Gastrocnemius medialis (tissue), 4 donors: Measurements from ENCODE around the gene HIVEP1. TPM values are rescaled to one million over a fixed set of nuclear protein-coding genes. Genes with fewer than 3 reads are reported as not detected.
A peak's percentile ranks its signal among the peaks of the same experiment; 100 is the strongest.

ENCODE experiments used
- ATAC-seq, 2 donors: fragments of 150-250 bp; one replicate each; pipeline ENCODE4 v1.9.1; 2016
- DNase-seq, 2 donors: peaks; one replicate each; pipeline ENCODE4 v3.0.0-alpha.2; 2019
- H3K27ac ChIP-seq, 4 donors: fragments of 200-600 bp; sonication (generic); 1 replicate in 1 of 4; 2 replicates in 3 of 4; pipeline ENCODE4 v1.5.1; 2016 to 2018; ENCODE audit warnings: mild to moderate bottlenecking in 2 of 4, moderate library complexity in 1 of 4
- H3K27me3 ChIP-seq, 3 donors: fragments of 200-600 bp; sonication (generic) in 2 of 3; 1 replicate in 1 of 3; 2 replicates in 2 of 3; pipeline versions ENCODE4 v1.5.1 to v1.6.0; 2016 to 2019; ENCODE audit warnings: mild to moderate bottlenecking in 1 of 3, moderate library complexity in 1 of 3
- H3K36me3 ChIP-seq, 2 donors: fragments of 200-600 bp; sonication (generic) in 1 of 2; one replicate each; pipeline ENCODE4 v1.5.1; 2017 to 2018
- H3K4me1 ChIP-seq, 2 donors: fragments of 200-600 bp; sonication (generic) in 1 of 2; one replicate each; pipeline ENCODE4 v1.5.1; 2016 to 2017; ENCODE audit warnings: mild to moderate bottlenecking in 2 of 2
- H3K4me3 ChIP-seq, 4 donors: fragments of 200-600 bp; sonication (generic) in 3 of 4; 1 replicate in 1 of 4; 2 replicates in 3 of 4; pipeline ENCODE4 v1.5.1; 2016 to 2019; ENCODE audit warnings: mild to moderate bottlenecking in 2 of 4
- H3K9me3 ChIP-seq, 3 donors: fragments of 200-600 bp; sonication (generic) in 2 of 3; 1 replicate in 1 of 3; 2 replicates in 2 of 3; pipeline ENCODE4 v1.5.1; 2016 to 2019
- POLR2A ChIP-seq, 2 donors: fragments of 450-650 bp; IDR thresholded peaks; one replicate each; pipeline ENCODE4 v1.6.1; 2017; ENCODE audit warnings: antibody characterized with exemption in 2 of 2, mild to moderate bottlenecking in 2 of 2, moderate library complexity in 2 of 2
- in situ Hi-C, 4 donors: fragments of 200-750 bp; cut with MboI; loops; one replicate each; pipeline versions ENCODE4 v1.15.0 to v1.8.0; 2017; ENCODE audit warnings: low sequenced_read_pairs in 4 of 4
- intact Hi-C: fragments of 100-400 bp; cut with DNase I; formaldehyde crosslinking; loops from one replicate; pipeline ENCODE4 v1.15.1; 2023; ENCODE audit warnings: low total_unique reads
- total RNA-seq, 4 donors: library from RNA; depleted of rRNA; stranded (reverse); fragments of >200 nt; gene quantifications; one replicate each; pipeline versions ENCODE4 v1.1.0 to v1.2.3, GENCODE V29; 2016
- TF ChIP-seq, protein P1 (sequence below), 5 experiments: fragments of 450-650 bp in 3 of 5; fragments of 200-600 bp in 2 of 5; sonication (generic) in 2 of 5; IDR thresholded peaks in 4 of 5; conservative IDR thresholded peaks in 1 of 5; 1 replicate in 4 of 5; 2 replicates in 1 of 5; pipeline ENCODE4 v1.5.1; 2016 to 2019; ENCODE audit warnings: antibody characterized with exemption in 5 of 5, mild to moderate bottlenecking in 3 of 5, moderate library complexity in 3 of 5

Gene HIVEP1
- total RNA-seq, 4 donors from 2014 or later: 8.3 to 13.5 (median 10.5) TPM

DNA sequence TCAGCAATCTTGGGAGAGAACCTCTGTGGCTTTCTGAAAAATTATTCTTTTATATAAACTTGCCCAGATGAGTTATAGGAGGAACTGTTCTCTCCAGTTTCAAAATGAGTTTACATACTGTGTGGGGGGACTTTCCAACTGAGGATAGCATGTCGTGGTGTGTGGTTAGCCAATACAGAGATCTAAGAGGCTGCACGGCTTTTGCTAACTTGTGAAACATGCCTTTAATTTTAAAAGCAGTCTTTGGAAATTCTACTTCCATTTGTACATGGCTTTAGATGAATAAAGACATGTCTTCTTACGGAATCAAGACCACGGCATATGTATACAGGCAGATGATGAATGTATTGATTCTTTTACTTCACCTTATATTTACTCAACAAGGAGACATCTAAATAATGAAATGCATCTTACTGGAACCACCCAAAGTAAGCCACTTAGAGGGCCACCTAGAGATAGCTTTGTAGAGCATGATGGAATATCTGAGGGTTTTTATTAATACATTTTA, 39.8 kb downstream of the HIVEP1 start:
- H3K36me3 ChIP-seq: no peaks in the 10 kb centered on the region
- DNase-seq: no peak
- TF ChIP-seq, protein P1, sequence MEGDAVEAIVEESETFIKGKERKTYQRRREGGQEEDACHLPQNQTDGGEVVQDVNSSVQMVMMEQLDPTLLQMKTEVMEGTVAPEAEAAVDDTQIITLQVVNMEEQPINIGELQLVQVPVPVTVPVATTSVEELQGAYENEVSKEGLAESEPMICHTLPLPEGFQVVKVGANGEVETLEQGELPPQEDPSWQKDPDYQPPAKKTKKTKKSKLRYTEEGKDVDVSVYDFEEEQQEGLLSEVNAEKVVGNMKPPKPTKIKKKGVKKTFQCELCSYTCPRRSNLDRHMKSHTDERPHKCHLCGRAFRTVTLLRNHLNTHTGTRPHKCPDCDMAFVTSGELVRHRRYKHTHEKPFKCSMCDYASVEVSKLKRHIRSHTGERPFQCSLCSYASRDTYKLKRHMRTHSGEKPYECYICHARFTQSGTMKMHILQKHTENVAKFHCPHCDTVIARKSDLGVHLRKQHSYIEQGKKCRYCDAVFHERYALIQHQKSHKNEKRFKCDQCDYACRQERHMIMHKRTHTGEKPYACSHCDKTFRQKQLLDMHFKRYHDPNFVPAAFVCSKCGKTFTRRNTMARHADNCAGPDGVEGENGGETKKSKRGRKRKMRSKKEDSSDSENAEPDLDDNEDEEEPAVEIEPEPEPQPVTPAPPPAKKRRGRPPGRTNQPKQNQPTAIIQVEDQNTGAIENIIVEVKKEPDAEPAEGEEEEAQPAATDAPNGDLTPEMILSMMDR (IDR thresholded peaks at IDR 0.05 in 4 of 5, conservative IDR thresholded peaks at IDR 0.05 in 1 of 5): no peak
- TF ChIP-seq POLR2A (IDR thresholded peaks at IDR 0.05): no peak
- H3K9me3 ChIP-seq: no peaks in the 10 kb centered on the region
- no peaks in the 10 kb centered on the region for H3K27me3 ChIP-seq
- ATAC-seq: no peak
- H3K4me3 ChIP-seq: no peak overlapping the region
- intact Hi-C loops (no loop called here), in situ Hi-C loops (no loop called here)
- H3K4me1 ChIP-seq: peaks cover 0 to 6% of the 10 kb centered on the region in 2 donors
- no peak overlapping the region for H3K27ac ChIP-seq

DNA sequence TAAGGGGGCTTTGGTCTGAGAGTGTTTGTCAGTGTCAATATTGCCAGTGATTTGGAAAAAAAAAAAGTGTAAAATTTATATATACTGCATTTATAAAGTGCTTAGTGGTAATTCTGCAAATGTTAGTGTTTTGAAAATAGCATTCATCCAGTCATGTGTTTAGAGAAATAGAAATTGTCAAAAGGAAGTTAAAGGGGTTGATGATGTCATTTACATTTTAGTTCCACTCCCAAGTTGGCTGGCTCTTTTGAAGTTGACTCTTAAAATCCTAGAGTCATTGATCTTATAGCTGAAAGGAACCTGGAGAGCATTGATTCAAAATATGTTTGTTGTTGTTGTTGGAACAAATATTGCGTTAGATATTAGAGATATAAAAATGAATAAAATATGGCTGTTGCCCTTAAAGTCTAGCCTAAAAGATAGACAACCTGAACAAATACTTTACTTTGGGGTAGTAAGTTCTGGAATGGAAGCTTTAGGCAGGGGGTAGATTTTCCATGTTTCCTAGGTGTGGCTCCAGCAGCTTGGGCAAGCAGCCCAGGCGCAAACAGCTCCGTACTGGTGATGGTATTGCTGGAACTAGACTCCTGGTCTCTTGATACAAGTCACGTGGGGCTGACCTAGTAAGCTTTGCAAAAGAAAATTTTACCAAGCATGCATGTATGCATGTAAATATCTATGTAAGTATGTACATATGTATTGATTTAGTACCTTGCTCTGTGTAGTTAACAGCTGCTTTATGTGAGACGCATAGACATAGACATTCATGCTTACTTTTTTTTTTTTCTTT, 46.3 kb downstream of the HIVEP1 start:
- ATAC-seq: peak in 1 of 2 donors; percentile 51
- Histone ChIP-seq H3K36me3 (no peaks in the 10 kb centered on the region), H3K9me3 (no peaks in the 10 kb centered on the region), H3K27me3 (no peaks in the 10 kb centered on the region), H3K27ac (no peak overlapping the region), H3K4me3 (no peak overlapping the region), H3K4me1 (peaks cover 12 to 14% of the 10 kb centered on the region in 2 donors)
- no peak for DNase-seq
- no peak for TF ChIP-seq POLR2A (IDR thresholded peaks at IDR 0.05)
- TF ChIP-seq, protein P1 (IDR thresholded peaks at IDR 0.05 in 4 of 5, conservative IDR thresholded peaks at IDR 0.05 in 1 of 5): no peak
- intact Hi-C loops: no loop called here
- in situ Hi-C loops: no loop called here

DNA sequence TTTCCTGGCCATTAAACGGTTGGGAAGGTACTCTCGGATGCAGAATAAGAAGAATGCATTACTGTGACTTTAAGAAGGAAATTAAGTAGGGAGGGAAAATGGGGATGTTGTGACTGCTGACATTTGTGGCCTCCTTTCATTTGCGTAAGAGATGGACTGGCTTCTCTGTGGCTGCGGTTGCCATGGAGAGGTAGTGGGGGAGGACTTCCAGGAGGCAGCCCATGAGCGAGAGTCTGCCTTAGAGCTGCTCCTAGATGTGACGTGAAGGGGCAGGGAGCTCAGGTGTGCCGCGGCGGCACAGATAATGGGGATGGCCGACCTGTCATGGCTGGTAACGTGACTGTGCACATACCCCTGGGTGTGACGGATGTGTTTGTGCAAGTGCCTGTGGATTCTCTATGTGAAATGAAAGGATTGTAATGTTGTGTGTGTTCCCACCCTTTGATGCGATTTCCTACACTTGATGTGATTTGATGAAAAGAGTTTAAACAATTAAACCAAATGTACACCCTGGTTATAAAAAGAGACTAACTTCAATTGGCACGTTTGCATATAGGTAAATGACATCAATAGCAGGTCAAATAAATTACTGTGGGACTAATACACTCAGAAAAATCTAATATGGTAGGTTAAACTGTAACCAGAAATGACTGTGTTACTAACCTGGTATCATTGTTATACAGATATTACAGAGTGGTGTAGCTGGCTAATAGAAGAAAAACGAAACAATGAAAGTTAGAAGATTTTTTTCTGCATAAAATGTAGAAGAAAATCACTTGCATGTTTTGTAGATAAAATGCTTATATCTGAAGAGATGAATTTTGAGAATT, 48.9 kb downstream of the HIVEP1 start:
- no peak overlapping the region for H3K4me3 ChIP-seq
- intact Hi-C loops: no loop called here

DNA sequence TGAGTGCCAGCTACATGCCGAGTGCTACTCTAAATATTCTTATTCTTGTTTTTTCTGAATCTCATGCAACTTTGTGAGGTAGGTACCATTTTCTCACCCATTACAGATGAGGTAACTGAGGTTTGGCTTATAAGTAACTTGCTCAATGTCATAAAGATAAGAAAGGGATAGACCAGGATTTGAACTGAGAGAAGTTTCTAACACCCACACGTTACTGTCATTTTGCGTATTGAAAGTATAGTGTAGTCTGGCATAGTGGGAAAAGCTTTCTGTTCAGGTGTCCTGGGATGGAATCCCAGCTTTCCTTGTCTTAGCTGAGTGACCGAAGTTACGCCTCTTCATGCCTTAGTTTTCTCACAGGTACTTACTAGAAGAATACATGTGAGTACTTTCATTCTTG, 50.5 kb downstream of the HIVEP1 start:
- in situ Hi-C loops: no loop called here
- no peaks in the 10 kb centered on the region for H3K9me3 ChIP-seq
- H3K27ac ChIP-seq: no peak overlapping the region
- intact Hi-C loops: no loop called here
- TF ChIP-seq, protein P1 (IDR thresholded peaks at IDR 0.05 in 4 of 5, conservative IDR thresholded peaks at IDR 0.05 in 1 of 5): no peak
- no peak for TF ChIP-seq POLR2A (IDR thresholded peaks at IDR 0.05)
- DNase-seq (no peak), ATAC-seq (no peak)
- H3K36me3 ChIP-seq: no peaks in the 10 kb centered on the region
- H3K4me3 ChIP-seq: no peak overlapping the region
- H3K4me1 ChIP-seq: peaks cover 26 to 29% of the 10 kb centered on the region in 2 donors
- H3K27me3 ChIP-seq: no peaks in the 10 kb centered on the region

More for the DNA sequence above, 48.9 kb downstream of the HIVEP1 start:
- in situ Hi-C loops: no loop called here
- Histone ChIP-seq H3K36me3 (no peaks in the 10 kb centered on the region), H3K27me3 (no peaks in the 10 kb centered on the region), H3K27ac (no peak overlapping the region), H3K4me1 (peaks cover 19% of the 10 kb centered on the region in 2 donors), H3K9me3 (no peaks in the 10 kb centered on the region)
- ATAC-seq (no peak), DNase-seq (peak; percentile 36 to 40)
- TF ChIP-seq, protein P1 (IDR thresholded peaks at IDR 0.05 in 4 of 5, conservative IDR thresholded peaks at IDR 0.05 in 1 of 5): no peak
- TF ChIP-seq POLR2A (IDR thresholded peaks at IDR 0.05): no peak
